CD8-positive, alpha-beta memory T cell (primary cell): ENCODE data around the gene ZEB2. TPM values are rescaled to one million over a fixed set of nuclear protein-coding genes. Genes with fewer than 3 reads are reported as not detected.

ENCODE experiments used
- CTCF ChIA-PET: fragments of 350-600 bp; sonication (Branson Sonifier 250); formaldehyde crosslinking; loops from one replicate; lab custom pipeline; 2021; ENCODE audit warnings: antibody characterized with exemption; lab: Charles Lee
- POLR2A ChIA-PET: fragments of 350-600 bp; sonication (Branson Sonifier 250); formaldehyde crosslinking; loops from one replicate; lab custom pipeline; 2021; ENCODE audit warnings: antibody characterized with exemption; lab: Charles Lee
- DNase-seq, 5 donors: peaks; one replicate each; pipeline versions ENCODE4 v3.0.0 to v3.0.0-alpha.2; 2020 to 2022; ENCODE audit warnings: mixed read lengths in 1 of 5
- H3K27ac ChIP-seq: one replicate; pipeline ENCODE4 v1.7.0; 2013; ENCODE audit warnings: low read depth, mild to moderate bottlenecking, low read length, moderate library complexity
- H3K27me3 ChIP-seq: 2 replicates; pipeline ENCODE4 v1.7.0; 2013; ENCODE audit warnings: low read length, mild to moderate bottlenecking; ENCODE audit not compliant: insufficient read depth, poor library complexity, severe bottlenecking
- H3K36me3 ChIP-seq: 2 replicates; pipeline ENCODE4 v1.7.0; 2013; ENCODE audit warnings: mild to moderate bottlenecking, low read length, moderate library complexity; ENCODE audit not compliant: insufficient read depth
- H3K4me1 ChIP-seq: 2 replicates; pipeline ENCODE4 v1.7.0; 2013; ENCODE audit warnings: mild to moderate bottlenecking, low read length, moderate library complexity; ENCODE audit not compliant: insufficient read depth
- H3K4me3 ChIP-seq: 2 replicates; pipeline ENCODE4 v1.7.0; 2013; ENCODE audit warnings: mild to moderate bottlenecking, low read length
- H3K9me3 ChIP-seq: 2 replicates; pipeline ENCODE4 v1.7.0; 2013; ENCODE audit warnings: mild to moderate bottlenecking, low read length
- H3K27ac Mint-ChIP-seq, 8 donors: one replicate each; pipeline ENCODE4 v1.8.0; 2020 to 2021; ENCODE audit warnings: mixed read lengths in 8 of 8, mild to moderate bottlenecking in 6 of 8, inconsistent platforms in 3 of 8, moderate library complexity in 3 of 8
- H3K27me3 Mint-ChIP-seq, 2 donors: one replicate each; pipeline ENCODE4 v1.8.0; 2020 to 2021; ENCODE audit warnings: mixed read lengths in 2 of 2, mild to moderate bottlenecking in 1 of 2, moderate library complexity in 1 of 2
- H3K36me3 Mint-ChIP-seq, 3 donors: one replicate each; pipeline ENCODE4 v1.8.0; 2020 to 2021; ENCODE audit warnings: mixed read lengths in 3 of 3, inconsistent platforms in 1 of 3, mild to moderate bottlenecking in 1 of 3
- H3K4me1 Mint-ChIP-seq, 3 donors: one replicate each; pipeline ENCODE4 v1.8.0; 2020 to 2021; ENCODE audit warnings: mixed read lengths in 3 of 3, inconsistent platforms in 1 of 3, mild to moderate bottlenecking in 1 of 3
- H3K4me3 Mint-ChIP-seq, 7 donors: one replicate each; pipeline ENCODE4 v1.8.0; 2020 to 2021; ENCODE audit warnings: mixed read lengths in 7 of 7, mild to moderate bottlenecking in 6 of 7, moderate library complexity in 4 of 7, inconsistent platforms in 2 of 7
- H3K9me3 Mint-ChIP-seq, 5 donors: one replicate each; pipeline ENCODE4 v1.8.0; 2020 to 2022; ENCODE audit warnings: mixed read lengths in 5 of 5, mild to moderate bottlenecking in 3 of 5, moderate library complexity in 2 of 5, inconsistent platforms in 1 of 5
- polyA plus RNA-seq: library from polyadenylated mRNA; unstranded; fragments of 300-500 nt; fragmentation: Illumina TruSeq; gene quantifications from one replicate; pipeline ENCODE4 v1.2.3, GENCODE V29; 2021
- total RNA-seq, 2 experiments: library from RNA; stranded (reverse); gene quantifications; one replicate each; pipeline ENCODE4 v1.2.3, GENCODE V29; 2021

The ZEB2 gene
- total and polyA plus RNA-seq, 3 experiments from 2014 or later, result 20.6 to 35.8 (median 32.7) TPM

DNA sequence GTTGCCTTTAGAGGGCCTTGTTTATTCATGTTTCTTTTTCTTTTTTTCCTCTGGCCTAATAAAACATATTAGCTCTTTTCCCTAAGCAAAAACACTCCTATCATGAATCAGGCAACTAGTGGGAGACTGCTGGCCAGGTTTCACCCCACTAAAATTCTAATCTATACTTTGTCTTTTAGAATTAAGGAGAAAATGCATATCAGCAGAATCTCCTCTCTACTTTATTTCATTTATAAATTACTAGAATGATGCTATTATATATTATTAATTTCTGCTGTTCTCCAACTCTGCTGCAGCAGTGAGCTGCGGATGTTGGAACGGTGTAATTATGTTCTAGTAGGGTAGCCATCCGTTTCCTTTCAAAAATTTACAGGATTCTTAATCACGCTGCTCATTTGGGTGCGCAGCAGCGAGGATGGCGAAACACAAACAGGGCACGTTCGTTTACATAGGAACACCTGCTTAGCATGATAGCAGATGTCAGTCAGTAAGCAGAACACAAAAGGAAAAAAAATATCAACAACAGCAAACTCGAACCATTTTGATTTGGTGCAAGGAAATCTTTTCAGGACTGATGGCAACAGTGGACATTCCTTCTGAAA is 30.5 kb downstream of the ZEB2 start:
- Mint-ChIP-seq H3K27ac (peak overlapping the region in 1 of 8 donors; percentile 21), H3K27me3 (no peaks in the 10 kb centered on the region), H3K36me3 (peaks cover 0 to 7% (median 1%) of the 10 kb centered on the region in 3 donors), H3K4me1 (peaks cover 42 to 67% (median 52%) of the 10 kb centered on the region in 3 donors), H3K9me3 (no peaks in the 10 kb centered on the region), H3K4me3 (no peak overlapping the region)
- Histone ChIP-seq H3K4me3 (no peak overlapping the region), H3K4me1 (peaks cover 10% of the 10 kb centered on the region), H3K27me3 (no peaks in the 10 kb centered on the region), H3K27ac (no peak overlapping the region), H3K36me3 (no peaks in the 10 kb centered on the region), H3K9me3 (no peaks in the 10 kb centered on the region)
- no peak for DNase-seq
- CTCF ChIA-PET, result no interaction called here
- POLR2A ChIA-PET, result interaction anchor here (0.6 kb wide), 1 partner anchor 150 kb away, joined by 10 read pairs; no protein-coding TSS in a partner anchor

DNA sequence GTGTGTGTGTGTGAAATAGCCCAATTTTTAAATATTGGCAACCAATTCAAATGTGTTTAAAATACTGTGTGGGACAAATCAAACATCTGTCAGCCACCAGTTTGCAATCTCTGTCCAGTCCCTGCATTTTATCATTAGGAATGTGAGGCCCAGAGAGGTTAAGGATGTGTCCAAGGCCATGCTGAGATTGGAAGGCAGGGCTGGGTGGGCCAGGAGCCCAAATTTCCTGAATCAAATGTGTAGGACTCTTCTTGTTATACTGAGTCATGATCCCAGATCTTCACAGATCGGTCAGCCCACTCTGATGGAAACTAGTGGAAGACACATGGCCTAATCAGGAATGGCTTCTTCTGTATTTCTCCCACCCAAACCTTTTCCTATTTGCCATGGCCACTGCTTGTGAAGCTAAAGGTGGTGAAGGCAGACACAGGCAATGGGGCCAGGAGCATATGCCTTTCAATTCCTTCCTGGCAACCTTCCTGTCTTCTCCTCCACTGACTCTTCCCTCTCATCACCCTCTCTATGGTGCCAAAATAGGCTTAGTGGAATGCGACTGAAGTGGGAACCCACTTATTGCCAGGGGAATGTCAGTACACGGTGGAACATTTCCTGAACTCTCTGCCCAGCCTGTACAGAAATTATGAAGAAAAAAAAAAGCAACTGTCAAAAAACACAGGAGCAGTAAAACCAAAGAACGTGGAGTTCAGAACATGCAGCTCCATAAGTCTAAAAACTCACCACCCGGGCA is 35.5 kb downstream of the ZEB2 start:
- H3K9me3 Mint-ChIP-seq, result no peaks in the 10 kb centered on the region
- no peak overlapping the region for H3K4me3 ChIP-seq
- H3K27ac ChIP-seq, result no peak overlapping the region
- H3K4me1 ChIP-seq, result peaks cover 5% of the 10 kb centered on the region
- no peaks in the 10 kb centered on the region for H3K36me3 ChIP-seq
- H3K4me3 Mint-ChIP-seq, result no peak overlapping the region
- H3K27me3 Mint-ChIP-seq, result no peaks in the 10 kb centered on the region
- no peaks in the 10 kb centered on the region for H3K27me3 ChIP-seq
- no peak for DNase-seq
- H3K27ac Mint-ChIP-seq, result no peak overlapping the region
- ChIA-PET POLR2A (no interaction called here), CTCF (no interaction called here)
- peaks cover 25 to 58% (median 37%) of the 10 kb centered on the region in 3 donors for H3K4me1 Mint-ChIP-seq
- no peaks in the 10 kb centered on the region for H3K9me3 ChIP-seq
- peaks cover 0 to 12% (median 0%) of the 10 kb centered on the region in 3 donors for H3K36me3 Mint-ChIP-seq

DNA sequence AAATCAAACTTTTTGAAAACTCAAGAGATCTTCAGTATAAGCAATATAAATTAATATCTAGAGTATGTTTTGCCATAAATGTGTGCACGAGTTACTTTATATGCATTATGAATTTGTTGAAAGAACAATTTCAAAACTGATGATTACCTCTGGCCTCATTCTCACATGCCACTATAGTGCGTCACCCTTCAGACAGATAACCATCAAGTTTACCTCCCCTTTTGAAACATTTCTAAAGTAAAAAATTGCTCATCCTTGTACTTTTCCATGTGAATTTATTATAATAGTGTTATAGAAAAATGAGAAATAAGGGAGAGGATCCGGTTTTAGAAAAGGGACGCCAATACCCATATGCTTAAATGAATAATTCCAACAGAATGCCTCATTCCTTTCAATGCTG is 38.3 kb downstream of the ZEB2 start:
- CTCF ChIA-PET, result no interaction called here
- H3K27me3 ChIP-seq, result no peaks in the 10 kb centered on the region
- no peak overlapping the region for H3K27ac ChIP-seq
- no peaks in the 10 kb centered on the region for H3K27me3 Mint-ChIP-seq
- H3K36me3 Mint-ChIP-seq, result peaks cover 0 to 13% (median 2%) of the 10 kb centered on the region in 3 donors
- H3K9me3 Mint-ChIP-seq, result no peaks in the 10 kb centered on the region
- H3K27ac Mint-ChIP-seq, result peak overlapping the region in 1 of 8 donors; percentile 35
- no peak overlapping the region for H3K4me3 ChIP-seq
- H3K4me3 Mint-ChIP-seq, result no peak overlapping the region
- POLR2A ChIA-PET, result no interaction called here
- DNase-seq, result no peak
- H3K4me1 ChIP-seq, result peaks cover 11% of the 10 kb centered on the region
- H3K36me3 ChIP-seq, result no peaks in the 10 kb centered on the region
- H3K9me3 ChIP-seq, result no peaks in the 10 kb centered on the region
- peaks cover 30 to 62% (median 39%) of the 10 kb centered on the region in 3 donors for H3K4me1 Mint-ChIP-seq

DNA sequence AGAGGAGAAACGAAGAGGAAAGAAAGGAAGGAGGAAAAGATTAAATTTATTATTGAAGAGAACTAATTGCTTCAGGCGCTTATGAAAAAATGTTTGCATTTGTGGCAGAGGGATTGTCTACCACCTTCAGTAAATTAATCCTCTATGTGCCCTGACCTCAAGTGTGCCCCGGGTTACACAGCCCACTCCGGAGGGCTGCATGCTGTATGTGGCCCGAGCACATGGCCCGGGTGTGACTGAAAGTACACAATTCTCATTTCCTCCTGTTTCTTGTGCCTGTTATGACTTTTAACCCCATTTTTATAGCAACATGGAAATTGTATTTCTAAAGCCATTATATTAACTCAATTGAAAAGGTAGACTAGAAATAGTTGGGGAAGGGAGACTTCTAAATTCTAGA is 38.8 kb downstream of the ZEB2 start:
- ChIA-PET POLR2A (no interaction called here), CTCF (interaction anchor here (1.4 kb wide), 1 partner anchor 39 kb away, joined by 5 read pairs; the partner anchor contains the start of gene ZEB2)
- no peak overlapping the region for H3K27ac ChIP-seq
- H3K27me3 ChIP-seq, result no peaks in the 10 kb centered on the region
- H3K27me3 Mint-ChIP-seq, result no peaks in the 10 kb centered on the region
- peak overlapping the region in 3 of 7 donors; percentile 4 to 16 (median 8) for H3K4me3 Mint-ChIP-seq
- H3K9me3 Mint-ChIP-seq, result no peaks in the 10 kb centered on the region
- H3K4me3 ChIP-seq, result no peak overlapping the region
- peaks cover 0 to 13% (median 2%) of the 10 kb centered on the region in 3 donors for H3K36me3 Mint-ChIP-seq
- H3K9me3 ChIP-seq, result no peaks in the 10 kb centered on the region
- DNase-seq, result no peak
- H3K27ac Mint-ChIP-seq, result peak overlapping the region in 4 of 8 donors; percentile 51 to 87 (median 71)
- H3K4me1 Mint-ChIP-seq, result peaks cover 36 to 68% (median 39%) of the 10 kb centered on the region in 3 donors
- H3K36me3 ChIP-seq, result no peaks in the 10 kb centered on the region
- H3K4me1 ChIP-seq, result peaks cover 17% of the 10 kb centered on the region

DNA sequence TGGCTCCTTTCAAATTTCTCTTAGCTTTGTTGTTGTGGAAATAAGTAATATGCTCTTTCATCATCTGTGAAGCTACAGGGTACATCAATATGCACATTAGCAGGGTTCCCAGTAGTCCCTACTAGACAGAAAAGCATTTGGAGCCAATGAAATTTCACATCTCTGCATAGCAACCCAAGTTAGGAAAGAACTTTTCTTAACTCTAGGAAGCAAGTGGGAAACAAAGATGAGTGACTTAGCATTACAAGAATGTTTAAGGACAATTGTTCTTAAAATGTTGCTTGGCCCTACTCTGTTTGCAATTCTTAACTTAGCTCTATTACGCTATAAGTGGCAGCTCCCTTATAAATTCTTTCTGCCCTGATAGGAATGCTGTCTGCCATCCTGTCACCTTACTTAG is 39.6 kb downstream of the ZEB2 start:
- H3K36me3 ChIP-seq, result no peaks in the 10 kb centered on the region
- H3K27me3 Mint-ChIP-seq, result no peaks in the 10 kb centered on the region
- DNase-seq, result no peak
- H3K27ac ChIP-seq, result no peak overlapping the region
- peaks cover 0 to 11% (median 2%) of the 10 kb centered on the region in 3 donors for H3K36me3 Mint-ChIP-seq
- H3K9me3 Mint-ChIP-seq, result no peaks in the 10 kb centered on the region
- H3K27ac Mint-ChIP-seq, result peak overlapping the region in 3 of 8 donors; percentile 9 to 51 (median 28)
- H3K9me3 ChIP-seq, result no peaks in the 10 kb centered on the region
- ChIA-PET POLR2A (no interaction called here), CTCF (interaction anchor here (1.0 to 1.4 kb wide), 2 partner anchors 10 to 40 kb away, joined by 3 to 5 read pairs; partner anchors contain the start of gene ZEB2)
- no peak overlapping the region for H3K4me3 ChIP-seq
- peaks cover 24% of the 10 kb centered on the region for H3K4me1 ChIP-seq
- H3K4me1 Mint-ChIP-seq, result peaks cover 42 to 76% (median 44%) of the 10 kb centered on the region in 3 donors
- H3K27me3 ChIP-seq, result no peaks in the 10 kb centered on the region
- no peak overlapping the region for H3K4me3 Mint-ChIP-seq

DNA sequence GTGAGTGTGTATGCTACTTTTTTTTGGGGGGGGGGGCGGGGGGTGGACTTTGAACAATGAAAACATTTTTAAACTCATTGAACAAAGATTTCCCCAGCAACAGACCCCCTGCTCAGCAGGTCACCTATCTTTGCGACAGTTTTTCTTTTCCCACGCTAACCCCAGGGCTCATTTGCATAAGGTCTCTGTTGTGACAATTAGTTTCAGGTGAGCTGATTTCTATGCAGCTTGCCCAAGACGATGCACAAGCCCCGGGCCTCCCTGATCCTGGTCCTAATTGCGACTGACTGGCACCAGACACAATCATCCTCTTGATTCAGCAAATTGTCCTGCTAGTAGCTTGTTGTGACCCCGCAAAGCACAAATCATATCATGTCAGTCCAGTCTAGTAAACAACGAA is 40.3 kb downstream of the ZEB2 start:
- Mint-ChIP-seq H3K36me3 (peaks cover 0 to 11% (median 2%) of the 10 kb centered on the region in 3 donors), H3K27ac (peak overlapping the region in 2 of 8 donors; percentile 10 to 28), H3K4me1 (peaks cover 45 to 81% (median 49%) of the 10 kb centered on the region in 3 donors), H3K4me3 (no peak overlapping the region), H3K27me3 (no peaks in the 10 kb centered on the region), H3K9me3 (no peaks in the 10 kb centered on the region)
- CTCF ChIA-PET, result interaction anchor here (1.0 to 1.4 kb wide), 3 partner anchors 8 to 40 kb away, joined by 3 to 5 read pairs (median 3); partner anchors contain the start of gene ZEB2
- DNase-seq, result no peak
- Histone ChIP-seq H3K36me3 (no peaks in the 10 kb centered on the region), H3K4me3 (no peak overlapping the region), H3K9me3 (no peaks in the 10 kb centered on the region), H3K27me3 (no peaks in the 10 kb centered on the region), H3K27ac (no peak overlapping the region), H3K4me1 (peaks cover 24% of the 10 kb centered on the region)
- POLR2A ChIA-PET, result no interaction called here

DNA sequence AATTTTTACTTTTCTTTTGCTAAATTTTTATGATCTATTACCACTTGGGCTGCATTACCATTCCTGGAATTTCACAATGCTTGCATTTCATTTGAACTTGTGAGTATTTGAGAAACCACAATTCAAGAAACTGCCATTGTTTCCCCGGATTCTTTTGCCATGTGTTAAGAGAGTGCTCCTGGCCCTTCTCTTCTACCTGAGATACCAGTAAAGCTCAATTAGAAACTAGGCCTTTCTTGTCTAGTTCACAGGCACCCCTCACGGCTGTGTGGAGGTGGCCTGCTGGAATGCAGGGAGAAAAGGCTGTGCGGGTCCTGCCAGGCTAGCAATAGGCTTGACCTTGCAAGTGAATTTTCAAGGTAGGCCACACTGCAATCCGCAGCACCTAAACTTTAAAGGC is 40.8 kb downstream of the ZEB2 start:
- Mint-ChIP-seq H3K4me1 (peaks cover 45 to 78% (median 49%) of the 10 kb centered on the region in 3 donors), H3K27me3 (no peaks in the 10 kb centered on the region), H3K9me3 (no peaks in the 10 kb centered on the region), H3K36me3 (peaks cover 0 to 9% (median 2%) of the 10 kb centered on the region in 3 donors), H3K27ac (peak overlapping the region in 2 of 8 donors; percentile 16 to 78), H3K4me3 (peak overlapping the region in 1 of 7 donors; percentile 65)
- H3K9me3 ChIP-seq, result no peaks in the 10 kb centered on the region
- CTCF ChIA-PET, result interaction anchor here (1.0 kb wide), 1 partner anchor 9 kb away, joined by 3 read pairs; no protein-coding TSS in a partner anchor
- no peak for DNase-seq
- H3K27me3 ChIP-seq, result no peaks in the 10 kb centered on the region
- POLR2A ChIA-PET, result no interaction called here
- peaks cover 24% of the 10 kb centered on the region for H3K4me1 ChIP-seq
- no peaks in the 10 kb centered on the region for H3K36me3 ChIP-seq
- no peak overlapping the region for H3K4me3 ChIP-seq
- H3K27ac ChIP-seq, result no peak overlapping the region

DNA sequence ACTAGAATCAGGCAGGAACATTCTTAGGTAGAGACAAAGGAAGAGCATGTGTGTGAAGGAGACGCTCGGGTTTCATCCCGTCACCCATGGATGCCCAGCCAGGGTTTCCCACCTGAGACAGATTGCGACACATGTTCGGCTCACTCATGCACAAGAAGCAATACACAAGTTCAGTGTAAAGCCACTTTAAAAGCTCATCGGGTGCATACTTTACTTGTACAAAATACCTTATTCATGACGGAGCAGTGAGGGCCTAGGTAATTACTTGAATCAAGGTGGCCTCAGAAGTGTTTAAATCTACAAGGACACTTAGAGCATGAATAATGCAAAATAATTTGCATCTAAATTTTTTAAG is 42.0 kb downstream of the ZEB2 start:
- Mint-ChIP-seq H3K9me3 (no peaks in the 10 kb centered on the region), H3K27ac (peak overlapping the region in 4 of 8 donors; percentile 2 to 57 (median 20)), H3K27me3 (no peaks in the 10 kb centered on the region), H3K4me1 (peaks cover 43 to 69% (median 49%) of the 10 kb centered on the region in 3 donors), H3K36me3 (peaks cover 0 to 4% (median 2%) of the 10 kb centered on the region in 3 donors), H3K4me3 (peak overlapping the region in 1 of 7 donors; percentile 8)
- H3K27me3 ChIP-seq, result no peaks in the 10 kb centered on the region
- no peaks in the 10 kb centered on the region for H3K9me3 ChIP-seq
- H3K4me1 ChIP-seq, result peaks cover 24% of the 10 kb centered on the region
- POLR2A ChIA-PET, result no interaction called here
- H3K36me3 ChIP-seq, result no peaks in the 10 kb centered on the region
- no peak overlapping the region for H3K4me3 ChIP-seq
- no peak overlapping the region for H3K27ac ChIP-seq
- CTCF ChIA-PET, result no interaction called here
- DNase-seq, result no peak
